Measurements from ENCODE around the gene CRAMP1. TPM values are rescaled to one million over a fixed set of nuclear protein-coding genes. Genes with fewer than 3 reads are reported as not detected.

Gene CRAMP1
- total RNA-seq, 1 experiment from 2014 or later: 28.8 TPM

- Histone ChIP-seq H3K36me3 (ENCODE audit: control insufficient read depth, insufficient read depth, low read length) (no peaks in the 10 kb centered on the region), H3K4me1 (ENCODE audit: control insufficient read depth, insufficient read depth, low read length) (peaks cover 49% of the 10 kb centered on the region), H3K4me3 (ENCODE audit: low read depth in 2 of 2, low read length in 2 of 2) (no peak overlapping the region), H3K9me3 (ENCODE audit: control insufficient read depth, insufficient read depth, low read depth, low read length) (no peaks in the 10 kb centered on the region), H3K27me3 (ENCODE audit: control insufficient read depth, insufficient read depth, low read length) (no peaks in the 10 kb centered on the region), H3K27ac (ENCODE audit: low read length) (peak overlapping the region; percentile 68)
- DNase-seq (ENCODE audit: low read depth, low spot score) (no peak), ATAC-seq (no peak)
- intact Hi-C loops (cut with micrococcal nuclease; ENCODE audit: unreplicated experiment): no loop called here
- TF ChIP-seq, protein P1, sequence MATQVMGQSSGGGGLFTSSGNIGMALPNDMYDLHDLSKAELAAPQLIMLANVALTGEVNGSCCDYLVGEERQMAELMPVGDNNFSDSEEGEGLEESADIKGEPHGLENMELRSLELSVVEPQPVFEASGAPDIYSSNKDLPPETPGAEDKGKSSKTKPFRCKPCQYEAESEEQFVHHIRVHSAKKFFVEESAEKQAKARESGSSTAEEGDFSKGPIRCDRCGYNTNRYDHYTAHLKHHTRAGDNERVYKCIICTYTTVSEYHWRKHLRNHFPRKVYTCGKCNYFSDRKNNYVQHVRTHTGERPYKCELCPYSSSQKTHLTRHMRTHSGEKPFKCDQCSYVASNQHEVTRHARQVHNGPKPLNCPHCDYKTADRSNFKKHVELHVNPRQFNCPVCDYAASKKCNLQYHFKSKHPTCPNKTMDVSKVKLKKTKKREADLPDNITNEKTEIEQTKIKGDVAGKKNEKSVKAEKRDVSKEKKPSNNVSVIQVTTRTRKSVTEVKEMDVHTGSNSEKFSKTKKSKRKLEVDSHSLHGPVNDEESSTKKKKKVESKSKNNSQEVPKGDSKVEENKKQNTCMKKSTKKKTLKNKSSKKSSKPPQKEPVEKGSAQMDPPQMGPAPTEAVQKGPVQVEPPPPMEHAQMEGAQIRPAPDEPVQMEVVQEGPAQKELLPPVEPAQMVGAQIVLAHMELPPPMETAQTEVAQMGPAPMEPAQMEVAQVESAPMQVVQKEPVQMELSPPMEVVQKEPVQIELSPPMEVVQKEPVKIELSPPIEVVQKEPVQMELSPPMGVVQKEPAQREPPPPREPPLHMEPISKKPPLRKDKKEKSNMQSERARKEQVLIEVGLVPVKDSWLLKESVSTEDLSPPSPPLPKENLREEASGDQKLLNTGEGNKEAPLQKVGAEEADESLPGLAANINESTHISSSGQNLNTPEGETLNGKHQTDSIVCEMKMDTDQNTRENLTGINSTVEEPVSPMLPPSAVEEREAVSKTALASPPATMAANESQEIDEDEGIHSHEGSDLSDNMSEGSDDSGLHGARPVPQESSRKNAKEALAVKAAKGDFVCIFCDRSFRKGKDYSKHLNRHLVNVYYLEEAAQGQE (IDR thresholded peaks at IDR 0.05; ENCODE audit: insufficient read depth in 1 of 2, low read depth in 2 of 2, low read length in 1 of 2): no peak
- no peak for TF ChIP-seq POLR2AphosphoS5 (IDR thresholded peaks at IDR 0.05; ENCODE audit: low read depth, low read length)
- no peak for TF ChIP-seq SIN3A (IDR thresholded peaks at IDR 0.05; ENCODE audit: borderline replicate concordance, insufficient read depth, low read depth, low read length)
- TF ChIP-seq TCF7L2 (IDR thresholded peaks at IDR 0.05; ENCODE audit: low read depth, low read length): no peak
- TF ChIP-seq CTCF (IDR thresholded peaks at IDR 0.05): no peak
- in situ Hi-C loops (cut with HindIII; ENCODE audit: low pct_unique_long_range_greater_than_20kb, low sequenced_read_pairs): no loop called here
- ChIA-PET POLR2A (interaction anchor here (0.6 kb wide), 1 partner anchor 386 kb away, joined by 7 read pairs; no protein-coding TSS in a partner anchor), CTCF (no interaction called here)
- no TSS peak for BruUV-seq (replicated peaks)
Measured at GRCh38 chr16:1712791-1713261, 100.7 kb downstream of the CRAMP1 start.

GRCh38 chr16:1713331-1713730, 101.2 kb downstream of the CRAMP1 start:
- Histone ChIP-seq H3K27me3 (ENCODE audit: control insufficient read depth, insufficient read depth, low read length) (no peaks in the 10 kb centered on the region), H3K27ac (ENCODE audit: low read length) (peak overlapping the region; percentile 68), H3K9me3 (ENCODE audit: control insufficient read depth, insufficient read depth, low read depth, low read length) (no peaks in the 10 kb centered on the region), H3K4me1 (ENCODE audit: control insufficient read depth, insufficient read depth, low read length) (peaks cover 44% of the 10 kb centered on the region), H3K36me3 (ENCODE audit: control insufficient read depth, insufficient read depth, low read length) (no peaks in the 10 kb centered on the region), H3K4me3 (ENCODE audit: low read depth in 2 of 2, low read length in 2 of 2) (no peak overlapping the region)
- in situ Hi-C loops (cut with HindIII; ENCODE audit: low pct_unique_long_range_greater_than_20kb, low sequenced_read_pairs) (no loop called here), intact Hi-C loops (cut with micrococcal nuclease; ENCODE audit: unreplicated experiment) (no loop called here)
- DNase-seq (ENCODE audit: low read depth, low spot score) (no peak), ATAC-seq (no peak)
- POLR2A ChIA-PET: interaction anchor here (0.6 kb wide), 1 partner anchor 387 kb away, joined by 7 read pairs; no protein-coding TSS in a partner anchor
- no TSS peak for BruUV-seq (replicated peaks)
- CTCF ChIA-PET: no interaction called here
- TF ChIP-seq, protein P1 (IDR thresholded peaks at IDR 0.05; ENCODE audit: insufficient read depth in 1 of 2, low read depth in 2 of 2, low read length in 1 of 2): no peak
- no peak for TF ChIP-seq CTCF (IDR thresholded peaks at IDR 0.05)
- TF ChIP-seq TCF7L2 (IDR thresholded peaks at IDR 0.05; ENCODE audit: low read depth, low read length): no peak
- no peak for TF ChIP-seq SIN3A (IDR thresholded peaks at IDR 0.05; ENCODE audit: borderline replicate concordance, insufficient read depth, low read depth, low read length)
- no peak for TF ChIP-seq POLR2AphosphoS5 (IDR thresholded peaks at IDR 0.05; ENCODE audit: low read depth, low read length)
